ENCODE results near the gene NFKBIE.
A peak's percentile ranks its signal among the peaks of the same experiment; 100 is the strongest.

Gene NFKBIE

GRCh38 chr6:44247338-44248302, 17.7 kb downstream of the NFKBIE start:
- H3K18ac ChIP-seq (ENCODE audit: low read depth in 1 of 2, low read length in 2 of 2): peak overlapping the region; percentile 64 to 92
- WGBS: under 1% methylated on average over 39 of the region's 52 CpGs
- H3K36me3 ChIP-seq (ENCODE audit: control insufficient read depth in 1 of 2, insufficient read depth in 2 of 2, low read depth in 1 of 2, low read length in 2 of 2): peaks cover 19 to 42% of the 10 kb centered on the region in 2 experiments
- no peaks in the 10 kb centered on the region for H3K9me3 ChIP-seq (ENCODE audit: control insufficient read depth, low read length)
- peak overlapping the region in 1 of 2 experiments; percentile 92 for H3K23ac ChIP-seq (ENCODE audit: low read length in 2 of 2)
- H2BK120ac ChIP-seq (ENCODE audit: low read depth, low read length): peak overlapping the region; percentile 54
- H3K14ac ChIP-seq (ENCODE audit: low read length in 2 of 2): peak overlapping the region; percentile 19 to 87
- H4K91ac ChIP-seq (ENCODE audit: low read length): no peak overlapping the region
- peak overlapping the region in 1 of 2 experiments; percentile 93 for H3K4ac ChIP-seq (ENCODE audit: low read depth in 1 of 2, low read length in 2 of 2)
- H3K79me1 ChIP-seq (replicated peaks; ENCODE audit: low read length, poor library complexity, severe bottlenecking): peaks cover 2% of the 10 kb centered on the region
- peak overlapping the region; percentile 29 for H4K8ac ChIP-seq (ENCODE audit: low read length)
- peak overlapping the region; percentile 94 for H3K9ac ChIP-seq (ENCODE audit: low read length)
- no peak overlapping the region for H2AFZ ChIP-seq (ENCODE audit: low read depth, low read length)
- H2AK5ac ChIP-seq (ENCODE audit: low read length, severe bottlenecking): peak overlapping the region; percentile 78
- peak overlapping the region; percentile 86 for H3K27ac ChIP-seq (ENCODE audit: low read length, poor library complexity, severe bottlenecking)
- peak overlapping the region; percentile 87 to 93 for H3K4me3 ChIP-seq (ENCODE audit: insufficient read depth in 1 of 2, low read depth in 1 of 2, low read length in 2 of 2)
- H3K27me3 ChIP-seq (ENCODE audit: control insufficient read depth in 1 of 2, insufficient read depth in 1 of 2, low read length in 2 of 2): no peaks in the 10 kb centered on the region
- peaks cover 13% of the 10 kb centered on the region for H3K4me1 ChIP-seq (ENCODE audit: control insufficient read depth, insufficient read depth, low read depth, low read length)
- peak overlapping the region; percentile 73 for H3K4me2 ChIP-seq (ENCODE audit: low read length, poor library complexity, severe bottlenecking)
- H2BK12ac ChIP-seq (ENCODE audit: low read length in 2 of 2): peak overlapping the region in 1 of 2 experiments; percentile 60
- peak overlapping the region; percentile 5 for H2BK5ac ChIP-seq (ENCODE audit: low read depth, low read length, poor library complexity, severe bottlenecking)
- H2BK15ac ChIP-seq (ENCODE audit: low read depth, poor library complexity, severe bottlenecking): peak overlapping the region; percentile 84
- peak; percentile 64 for DNase-seq

DNA sequence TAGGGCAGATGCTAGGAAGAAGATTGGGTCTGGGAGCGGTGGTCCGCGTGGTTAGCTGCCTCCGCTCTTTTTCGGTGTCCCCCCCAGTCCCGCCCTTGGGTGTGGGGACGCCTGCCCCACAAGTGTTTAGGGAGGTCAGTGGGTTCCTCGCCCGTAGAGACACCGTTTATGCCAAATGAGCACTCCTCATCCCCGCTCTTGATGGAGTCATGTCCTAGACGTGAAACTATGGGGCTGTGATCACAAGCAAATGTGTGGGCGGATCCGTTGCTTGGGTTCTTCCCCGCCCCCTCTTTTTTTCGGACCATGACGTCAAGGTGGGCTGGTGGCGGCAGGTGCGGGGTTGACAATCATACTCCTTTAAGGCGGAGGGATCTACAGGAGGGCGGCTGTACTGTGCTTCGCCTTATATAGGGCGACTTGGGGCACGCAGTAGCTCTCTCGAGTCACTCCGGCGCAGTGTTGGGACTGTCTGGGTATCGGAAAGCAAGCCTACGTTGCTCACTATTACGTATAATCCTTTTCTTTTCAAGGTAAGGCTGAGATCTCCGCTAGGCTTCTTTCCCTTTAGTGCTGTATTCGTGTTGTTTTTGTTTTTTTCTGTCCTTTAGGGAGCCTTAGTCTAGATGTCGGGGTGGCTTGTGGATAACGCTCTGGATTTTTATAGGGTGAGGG, 18.6 kb downstream of the NFKBIE start, which contains the start of gene HSP90AB1:
TSS of gene HSP90AB1 (plus strand) at position 439 of the 675 bp plus-strand sequence. CDS start 1,529 bp downstream, outside the sequence.
- Histone ChIP-seq H3K23ac (ENCODE audit: low read length in 2 of 2) (peak within 1 kb of the TSS in 1 of 2 experiments; percentile 92), H3K18ac (ENCODE audit: low read depth in 1 of 2, low read length in 2 of 2) (peak within 1 kb of the TSS; percentile 94 to 98), H4K91ac (ENCODE audit: low read length) (peak within 1 kb of the TSS; percentile 96), H3K4me2 (ENCODE audit: low read length, poor library complexity, severe bottlenecking) (peak within 1 kb of the TSS; percentile 86), H3K36me3 (ENCODE audit: control insufficient read depth in 1 of 2, insufficient read depth in 2 of 2, low read depth in 1 of 2, low read length in 2 of 2) (peaks cover 13 to 34% of the 10 kb centered on the region in 2 experiments), H3K14ac (ENCODE audit: low read length in 2 of 2) (peak within 1 kb of the TSS; percentile 19 to 87), H3K4ac (ENCODE audit: low read depth in 1 of 2, low read length in 2 of 2) (peak within 1 kb of the TSS; percentile 77 to 95), H2AFZ (ENCODE audit: low read depth, low read length) (peak within 1 kb of the TSS; percentile 83), H3K27ac (ENCODE audit: low read length, poor library complexity, severe bottlenecking) (peak within 1 kb of the TSS; percentile 87), H3K4me3 (ENCODE audit: insufficient read depth in 1 of 2, low read depth in 1 of 2, low read length in 2 of 2) (peak within 1 kb of the TSS; percentile 87 to 93), H2BK5ac (ENCODE audit: low read depth, low read length, poor library complexity, severe bottlenecking) (peak within 1 kb of the TSS; percentile 87), H2BK12ac (ENCODE audit: low read length in 2 of 2) (peak within 1 kb of the TSS; percentile 19 to 91), H3K9ac (ENCODE audit: low read length) (peak within 1 kb of the TSS; percentile 94), H3K79me1 (replicated peaks; ENCODE audit: low read length, poor library complexity, severe bottlenecking) (peaks cover 2% of the 10 kb centered on the region), H3K27me3 (ENCODE audit: control insufficient read depth in 1 of 2, insufficient read depth in 1 of 2, low read length in 2 of 2) (no peaks in the 10 kb centered on the region), H3K4me1 (ENCODE audit: control insufficient read depth, insufficient read depth, low read depth, low read length) (peaks cover 13% of the 10 kb centered on the region), H3K9me3 (ENCODE audit: control insufficient read depth, low read length) (no peaks in the 10 kb centered on the region), H4K8ac (ENCODE audit: low read length) (peak within 1 kb of the TSS; percentile 94), H2BK15ac (ENCODE audit: low read depth, poor library complexity, severe bottlenecking) (peak within 1 kb of the TSS; percentile 84), H2AK5ac (ENCODE audit: low read length, severe bottlenecking) (peak within 1 kb of the TSS; percentile 78), H2BK120ac (ENCODE audit: low read depth, low read length) (peak within 1 kb of the TSS; percentile 87)
- peak; percentile 99 for DNase-seq
- under 1% methylated on average over 31 of the region's 34 CpGs for WGBS

- WGBS: 3% methylated on average over 40 of the region's 62 CpGs
- Histone ChIP-seq H2AK5ac (ENCODE audit: low read length, severe bottlenecking) (peak overlapping the region; percentile 29), H3K27ac (ENCODE audit: low read length, poor library complexity, severe bottlenecking) (peak overlapping the region; percentile 87), H2BK5ac (ENCODE audit: low read depth, low read length, poor library complexity, severe bottlenecking) (peak overlapping the region; percentile 87), H2BK15ac (ENCODE audit: low read depth, poor library complexity, severe bottlenecking) (peak overlapping the region; percentile 78), H2AFZ (ENCODE audit: low read depth, low read length) (peak overlapping the region; percentile 83), H3K14ac (ENCODE audit: low read length in 2 of 2) (peak overlapping the region in 1 of 2 experiments; percentile 86), H3K4me2 (ENCODE audit: low read length, poor library complexity, severe bottlenecking) (peak overlapping the region; percentile 86), H3K9ac (ENCODE audit: low read length) (peak overlapping the region; percentile 94), H3K79me1 (replicated peaks; ENCODE audit: low read length, poor library complexity, severe bottlenecking) (peaks cover 2% of the 10 kb centered on the region), H3K23ac (ENCODE audit: low read length in 2 of 2) (peak overlapping the region in 1 of 2 experiments; percentile 54), H3K9me3 (ENCODE audit: control insufficient read depth, low read length) (no peaks in the 10 kb centered on the region), H4K8ac (ENCODE audit: low read length) (peak overlapping the region; percentile 94), H4K91ac (ENCODE audit: low read length) (peak overlapping the region; percentile 96), H3K4me3 (ENCODE audit: insufficient read depth in 1 of 2, low read depth in 1 of 2, low read length in 2 of 2) (peak overlapping the region; percentile 74 to 87), H2BK12ac (ENCODE audit: low read length in 2 of 2) (peak overlapping the region; percentile 19 to 91), H3K27me3 (ENCODE audit: control insufficient read depth in 1 of 2, insufficient read depth in 1 of 2, low read length in 2 of 2) (no peaks in the 10 kb centered on the region), H2BK120ac (ENCODE audit: low read depth, low read length) (peak overlapping the region; percentile 87), H3K4ac (ENCODE audit: low read depth in 1 of 2, low read length in 2 of 2) (peak overlapping the region; percentile 77 to 95), H3K36me3 (ENCODE audit: control insufficient read depth in 1 of 2, insufficient read depth in 2 of 2, low read depth in 1 of 2, low read length in 2 of 2) (peaks cover 11 to 27% of the 10 kb centered on the region in 2 experiments), H3K4me1 (ENCODE audit: control insufficient read depth, insufficient read depth, low read depth, low read length) (peaks cover 13% of the 10 kb centered on the region), H3K18ac (ENCODE audit: low read depth in 1 of 2, low read length in 2 of 2) (peak overlapping the region; percentile 94 to 98)
- DNase-seq: peak; percentile 92
Observed at GRCh38 chr6:44245912-44246662, 19.3 kb downstream of the NFKBIE start.

Measured in mesenchymal stem cell (in vitro differentiated cells and primary cell).